Progenitor cell of endocrine pancreas (in vitro differentiated cells): Measurements from ENCODE around the gene TBC1D13. TPM values are rescaled to one million over a fixed set of nuclear protein-coding genes. Genes with fewer than 3 reads are reported as not detected.
A peak's percentile ranks its signal among the peaks of the same experiment; 100 is the strongest.

Source experiments
- DNase-seq: peaks from one replicate; pipeline ENCODE4 v3.0.0; 2021; ENCODE audit warnings: low spot score; ENCODE audit not compliant: unreplicated experiment
- H3K27ac Mint-ChIP-seq: 2 replicates; pipeline ENCODE4 v1.8.0; 2021; ENCODE audit warnings: mild to moderate bottlenecking, moderate library complexity, mixed read lengths
- H3K27me3 Mint-ChIP-seq: 2 replicates; pipeline ENCODE4 v1.8.0; 2021; ENCODE audit warnings: mixed read lengths
- H3K36me3 Mint-ChIP-seq: 2 replicates; pipeline ENCODE4 v1.8.0; 2022; ENCODE audit warnings: mixed read lengths; ENCODE audit not compliant: insufficient read depth
- H3K4me1 Mint-ChIP-seq: 2 replicates; pipeline ENCODE4 v1.8.0; 2021; ENCODE audit warnings: low read depth, mixed read lengths
- H3K4me3 Mint-ChIP-seq: 2 replicates; pipeline ENCODE4 v1.8.0; 2021; ENCODE audit warnings: low read depth, mild to moderate bottlenecking, moderate library complexity, mixed read lengths
- H3K9me3 Mint-ChIP-seq: 2 replicates; pipeline ENCODE4 v1.8.0; 2021; ENCODE audit warnings: low read depth, mixed read lengths
- total RNA-seq: library from RNA; stranded (reverse); gene quantifications from 2 replicates; pipeline ENCODE4 v1.2.1, GENCODE V29; 2021
- TF ChIP-seq, protein P1 (sequence below): fragments of 200-600 bp; sonication (generic); IDR thresholded peaks from one replicate; pipeline ENCODE4 v1.5.0; 2021; ENCODE audit warnings: antibody characterized with exemption, mild to moderate bottlenecking; ENCODE audit not compliant: unreplicated experiment

TBC1D13 gene
- total RNA-seq, 1 donor from 2014 or later = 36.1 TPM

DNA sequence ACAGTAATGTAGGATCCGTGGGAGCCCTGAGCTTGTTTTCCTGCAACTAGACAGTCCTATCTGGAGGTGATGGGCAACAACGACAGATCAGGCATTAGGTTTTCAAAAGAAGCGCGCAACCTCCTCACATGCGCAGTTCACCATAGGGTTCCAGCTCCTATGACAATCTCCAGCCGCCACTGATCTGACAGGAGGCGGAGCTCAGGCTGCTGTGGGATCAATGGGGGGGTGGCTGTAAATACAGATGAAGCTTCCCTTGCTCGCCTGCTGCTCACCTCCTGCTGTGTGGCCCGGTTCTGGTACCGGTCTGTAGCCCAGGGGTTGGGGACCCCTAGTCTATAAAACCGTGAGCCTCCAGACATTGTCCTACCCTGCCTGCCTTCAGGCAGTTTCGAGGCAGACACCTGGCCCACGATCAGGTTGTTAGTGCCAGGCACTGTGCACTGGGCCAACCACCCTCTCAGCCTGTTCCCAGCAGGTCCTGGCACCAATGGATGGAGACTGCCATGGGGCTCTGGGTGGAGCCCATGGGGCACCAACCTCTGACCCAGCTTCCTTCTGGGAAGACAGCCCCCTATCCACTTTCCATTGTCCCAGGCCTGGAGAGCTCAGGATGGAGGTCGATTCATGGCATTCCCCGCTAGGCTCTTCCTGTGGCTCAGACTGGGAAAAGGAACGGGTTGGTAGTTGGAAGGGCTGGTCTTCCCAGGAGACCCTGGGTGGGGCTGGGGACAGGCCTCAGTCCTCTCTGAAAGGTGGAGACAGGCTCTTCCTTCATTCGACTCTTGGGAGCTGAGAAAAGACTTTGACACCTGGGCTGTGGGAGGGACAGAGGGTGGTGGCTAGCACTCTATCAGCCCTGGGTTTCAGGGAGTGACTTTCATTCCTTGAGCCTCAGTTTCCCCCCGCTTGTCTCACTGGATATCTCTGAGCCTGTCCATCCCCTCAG is 32.9 kb downstream of the TBC1D13 start:
- DNase-seq = no peak
- Mint-ChIP-seq H3K36me3 (peaks cover 4% of the 10 kb centered on the region), H3K27ac (no peak overlapping the region), H3K4me1 (peaks cover 3% of the 10 kb centered on the region), H3K27me3 (no peaks in the 10 kb centered on the region), H3K4me3 (peak overlapping the region; percentile 42), H3K9me3 (no peaks in the 10 kb centered on the region)
- TF ChIP-seq, protein P1, sequence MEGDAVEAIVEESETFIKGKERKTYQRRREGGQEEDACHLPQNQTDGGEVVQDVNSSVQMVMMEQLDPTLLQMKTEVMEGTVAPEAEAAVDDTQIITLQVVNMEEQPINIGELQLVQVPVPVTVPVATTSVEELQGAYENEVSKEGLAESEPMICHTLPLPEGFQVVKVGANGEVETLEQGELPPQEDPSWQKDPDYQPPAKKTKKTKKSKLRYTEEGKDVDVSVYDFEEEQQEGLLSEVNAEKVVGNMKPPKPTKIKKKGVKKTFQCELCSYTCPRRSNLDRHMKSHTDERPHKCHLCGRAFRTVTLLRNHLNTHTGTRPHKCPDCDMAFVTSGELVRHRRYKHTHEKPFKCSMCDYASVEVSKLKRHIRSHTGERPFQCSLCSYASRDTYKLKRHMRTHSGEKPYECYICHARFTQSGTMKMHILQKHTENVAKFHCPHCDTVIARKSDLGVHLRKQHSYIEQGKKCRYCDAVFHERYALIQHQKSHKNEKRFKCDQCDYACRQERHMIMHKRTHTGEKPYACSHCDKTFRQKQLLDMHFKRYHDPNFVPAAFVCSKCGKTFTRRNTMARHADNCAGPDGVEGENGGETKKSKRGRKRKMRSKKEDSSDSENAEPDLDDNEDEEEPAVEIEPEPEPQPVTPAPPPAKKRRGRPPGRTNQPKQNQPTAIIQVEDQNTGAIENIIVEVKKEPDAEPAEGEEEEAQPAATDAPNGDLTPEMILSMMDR = no peak

DNA sequence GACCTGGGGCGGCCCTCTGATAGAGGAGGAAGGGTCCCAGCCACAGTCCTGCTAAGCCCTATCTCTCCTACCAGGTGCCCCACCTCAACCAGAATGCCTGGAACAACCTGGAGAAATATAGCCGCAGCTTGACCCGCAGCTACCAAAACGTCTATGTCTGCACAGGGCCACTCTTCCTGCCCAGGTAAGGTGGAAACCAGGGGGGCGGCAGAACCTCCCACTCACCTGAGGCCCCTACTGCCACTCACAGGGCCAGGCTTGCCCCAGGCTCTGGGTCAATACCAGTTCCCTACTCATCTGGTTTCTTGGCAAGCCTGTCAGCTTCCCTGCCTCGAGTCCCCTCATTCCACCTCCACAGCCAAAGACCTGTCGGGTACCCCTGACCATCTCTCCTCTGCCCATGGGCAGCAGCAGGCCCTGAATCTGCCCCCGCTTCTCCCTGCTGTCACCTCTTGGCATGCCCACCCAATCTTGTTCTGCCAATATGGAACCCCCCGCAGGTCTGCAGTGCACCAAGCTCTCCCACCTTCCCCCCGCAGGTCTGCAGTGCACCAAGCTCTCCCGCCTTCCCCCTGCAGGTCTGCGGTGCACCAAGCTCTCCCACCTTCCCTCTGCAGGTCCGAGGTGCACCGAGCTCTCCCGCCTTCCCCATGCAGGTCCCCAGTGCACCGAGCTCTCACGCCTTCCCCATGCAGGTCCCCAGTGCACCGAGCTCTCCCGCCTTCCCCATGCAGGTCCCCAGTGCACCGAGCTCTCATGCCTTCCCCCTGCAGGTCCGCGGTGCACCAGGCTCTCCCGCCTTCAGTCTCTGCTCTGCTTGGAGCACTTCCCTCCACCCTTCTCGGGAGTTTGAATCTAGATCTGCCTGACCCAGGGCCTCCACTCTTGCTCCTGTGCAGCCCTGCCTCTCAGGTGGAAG is 33.9 kb downstream of the TBC1D13 start:
- H3K4me1 Mint-ChIP-seq = peaks cover 3% of the 10 kb centered on the region
- no peak for DNase-seq
- TF ChIP-seq, protein P1 = no peak
- no peaks in the 10 kb centered on the region for H3K9me3 Mint-ChIP-seq
- H3K36me3 Mint-ChIP-seq = peaks cover 4% of the 10 kb centered on the region
- H3K27me3 Mint-ChIP-seq = no peaks in the 10 kb centered on the region
- no peak overlapping the region for H3K27ac Mint-ChIP-seq
- no peak overlapping the region for H3K4me3 Mint-ChIP-seq

DNA sequence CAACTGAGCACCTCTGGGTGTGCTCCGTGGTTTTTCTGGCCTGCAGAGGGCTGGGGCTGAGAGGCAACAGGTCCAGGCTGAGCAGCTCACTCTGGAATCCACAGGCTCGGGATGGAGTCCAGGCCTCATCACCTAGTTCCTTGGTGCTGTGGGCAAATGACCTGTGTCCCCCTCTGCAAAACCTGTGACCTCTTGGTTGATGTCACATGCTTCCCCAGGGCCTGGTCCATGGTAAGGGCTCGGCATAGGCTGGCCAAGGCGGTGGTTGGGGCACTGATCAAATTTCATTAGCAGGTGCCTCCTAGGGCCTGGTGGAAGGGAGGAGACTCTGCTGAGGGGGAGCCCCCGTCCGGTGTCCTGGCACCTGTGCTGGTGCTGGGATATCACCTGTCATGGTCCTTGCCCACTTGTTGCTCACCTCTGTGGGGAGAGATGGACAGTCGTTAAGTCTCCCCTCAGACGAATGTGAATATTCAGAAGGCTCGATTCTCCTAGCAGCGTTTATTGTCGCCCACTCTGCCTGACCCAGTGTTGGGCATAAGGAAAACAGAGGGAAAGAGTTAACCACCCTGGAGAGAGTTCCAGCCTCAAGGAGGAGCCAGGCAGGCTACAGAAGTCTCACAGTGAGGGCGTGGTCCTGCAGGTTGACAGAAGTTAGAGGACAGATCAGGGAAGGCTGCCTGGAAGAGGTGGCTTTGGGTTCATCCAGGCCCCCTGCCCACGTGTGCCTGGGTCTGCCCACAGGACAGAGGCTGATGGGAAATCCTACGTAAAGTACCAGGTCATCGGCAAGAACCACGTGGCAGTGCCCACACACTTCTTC is 34.7 kb downstream of the TBC1D13 start:
- H3K4me3 Mint-ChIP-seq = no peak overlapping the region
- H3K36me3 Mint-ChIP-seq = peaks cover 4% of the 10 kb centered on the region
- no peaks in the 10 kb centered on the region for H3K9me3 Mint-ChIP-seq
- H3K27me3 Mint-ChIP-seq = no peaks in the 10 kb centered on the region
- DNase-seq = no peak
- peaks cover 3% of the 10 kb centered on the region for H3K4me1 Mint-ChIP-seq
- TF ChIP-seq, protein P1 = no peak
- H3K27ac Mint-ChIP-seq = no peak overlapping the region

DNA sequence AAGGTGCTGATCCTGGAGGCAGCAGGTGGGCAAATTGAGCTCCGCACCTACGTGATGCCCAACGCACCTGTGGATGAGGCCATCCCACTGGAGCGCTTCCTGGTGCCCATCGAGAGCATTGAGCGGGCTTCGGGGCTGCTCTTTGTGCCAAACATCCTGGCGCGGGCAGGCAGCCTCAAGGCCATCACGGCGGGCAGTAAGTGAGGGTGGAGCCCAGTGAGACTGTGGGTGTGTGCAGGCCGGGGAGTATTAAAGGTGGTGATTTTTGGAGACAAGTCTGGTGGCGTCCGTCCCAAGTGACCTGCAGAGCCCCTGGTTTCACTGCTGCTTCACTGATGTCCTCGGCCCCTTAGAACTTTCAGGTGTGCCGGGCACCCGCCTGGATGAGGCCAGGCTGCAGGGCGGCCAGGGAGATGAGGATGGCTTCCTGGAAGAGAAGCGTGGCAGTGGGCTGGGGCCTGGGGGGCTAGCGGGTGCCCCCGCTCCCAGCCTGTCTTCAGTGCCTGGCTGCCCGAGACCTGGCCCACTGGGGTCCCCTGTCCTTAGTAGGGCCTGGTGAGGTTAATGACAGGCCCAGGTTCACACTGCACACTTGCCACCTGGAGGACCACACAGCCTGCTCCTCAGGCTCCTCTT is 35.5 kb downstream of the TBC1D13 start:
- no peaks in the 10 kb centered on the region for H3K27me3 Mint-ChIP-seq
- no peak overlapping the region for H3K27ac Mint-ChIP-seq
- H3K9me3 Mint-ChIP-seq = no peaks in the 10 kb centered on the region
- TF ChIP-seq, protein P1 = no peak
- H3K36me3 Mint-ChIP-seq = peaks cover 7% of the 10 kb centered on the region
- no peak overlapping the region for H3K4me3 Mint-ChIP-seq
- H3K4me1 Mint-ChIP-seq = peaks cover 3% of the 10 kb centered on the region
- DNase-seq = no peak
